ENCODE data around the gene ACY1.

Gene ACY1

DNA sequence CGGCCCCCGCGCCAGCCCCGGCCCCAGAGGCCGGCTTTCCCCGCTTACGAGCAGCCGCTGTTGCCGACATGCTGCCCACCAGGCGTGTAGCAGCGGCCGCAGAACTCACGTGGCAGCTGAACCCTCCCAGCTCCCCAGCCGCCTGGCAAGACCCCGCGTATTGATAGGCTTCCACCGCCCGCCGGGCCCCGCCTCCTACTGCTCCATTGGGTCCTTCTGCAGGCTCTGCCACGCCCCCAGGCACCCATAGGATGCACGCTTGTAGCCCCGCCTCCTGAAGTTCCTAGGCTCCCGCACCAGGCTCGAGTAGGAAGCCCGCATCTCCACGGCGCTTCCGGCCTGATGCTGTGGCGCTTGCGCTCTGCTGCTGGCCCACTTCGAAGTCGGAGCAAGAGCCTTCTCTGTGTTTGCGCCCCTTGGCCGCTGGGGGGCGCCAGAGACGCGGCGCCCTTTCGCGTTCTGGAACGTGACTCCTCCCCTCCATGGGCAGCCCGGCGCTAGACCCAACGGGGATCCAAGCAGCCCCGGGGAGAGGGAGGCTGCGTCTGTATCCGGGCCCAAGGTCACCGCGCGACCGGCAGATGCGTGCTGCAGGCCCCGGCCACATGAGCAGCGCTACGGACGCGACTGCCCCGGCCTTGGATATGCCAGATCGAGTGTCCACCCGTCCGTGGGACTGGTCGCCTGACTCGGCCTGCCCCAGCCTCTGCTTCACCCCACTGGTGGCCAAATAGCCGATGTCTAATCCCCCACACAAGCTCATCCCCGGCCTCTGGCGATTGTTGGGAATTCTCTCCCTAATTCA is 41.3 kb upstream of the ACY1 start, which contains the start of the genes PARP3 and RRP9:
Gene PARP3 (plus strand): TSS at position 566 of the 805 bp plus-strand sequence. CDS start 993 bp downstream, outside the sequence.
Gene RRP9 (minus strand): TSS at position 107 of the 805 bp plus-strand sequence. CDS start 37 bp downstream, at position 70.
- in situ Hi-C loops (cut with HindIII; ENCODE audit: low pct_unique_long_range_greater_than_20kb, low sequenced_read_pairs), result no loop called here

DNA sequence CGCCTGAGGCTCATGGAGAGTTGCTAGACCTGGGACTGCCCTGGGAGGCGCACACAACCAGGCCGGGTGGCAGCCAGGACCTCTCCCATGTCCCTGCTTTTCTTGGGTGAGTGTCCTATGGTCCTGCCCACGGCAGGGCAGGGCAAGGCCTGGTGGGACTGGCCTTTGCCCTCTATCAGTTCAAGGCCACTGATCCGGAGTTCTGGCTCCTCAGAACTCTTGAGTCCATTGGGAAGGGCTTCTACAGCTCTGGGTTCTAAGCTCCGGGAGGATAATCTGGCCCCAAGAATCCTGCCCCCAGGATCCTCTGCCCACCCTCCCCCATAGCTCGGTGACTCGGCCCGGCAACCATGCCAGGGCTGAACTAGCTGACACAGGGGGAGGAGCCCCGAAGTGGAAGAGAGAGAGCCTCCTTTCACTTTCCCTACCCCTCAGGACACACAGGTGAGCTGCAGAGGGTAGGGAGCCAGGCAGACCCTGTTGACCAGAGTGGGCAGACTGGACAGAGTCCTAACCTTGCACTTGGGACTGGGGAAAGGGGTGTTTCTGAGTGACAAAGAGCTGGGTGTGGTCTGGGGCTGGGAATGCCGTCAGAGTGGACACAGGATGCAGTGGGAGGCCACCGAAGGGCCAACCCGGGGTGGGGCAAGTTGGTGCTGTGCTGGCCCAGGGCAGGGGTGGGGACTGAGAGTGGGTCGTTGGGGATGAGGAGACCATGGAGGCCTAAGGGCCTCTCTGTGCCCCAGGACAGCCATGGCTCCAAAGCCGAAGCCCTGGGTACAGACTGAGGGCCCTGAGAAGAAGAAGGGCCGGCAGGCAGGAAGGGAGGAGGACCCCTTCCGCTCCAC is 40.5 kb upstream of the ACY1 start:
- DNase-seq (ENCODE audit: low read depth in 1 of 2, low spot score in 1 of 2), result peak; percentile 52 to 56
- in situ Hi-C loops (cut with HindIII; ENCODE audit: low pct_unique_long_range_greater_than_20kb, low sequenced_read_pairs), result no loop called here
- no peak for TF ChIP-seq JUND (IDR thresholded peaks at IDR 0.05; ENCODE audit: low read depth)

More for the DNA sequence above, 41.3 kb upstream of the ACY1 start, which contains the start of the genes PARP3 and RRP9:
- TF ChIP-seq JUND (IDR thresholded peaks at IDR 0.05; ENCODE audit: low read depth), result no peak
- peak; percentile 98 to 99 for DNase-seq (ENCODE audit: low read depth in 1 of 2, low spot score in 1 of 2)

DNA sequence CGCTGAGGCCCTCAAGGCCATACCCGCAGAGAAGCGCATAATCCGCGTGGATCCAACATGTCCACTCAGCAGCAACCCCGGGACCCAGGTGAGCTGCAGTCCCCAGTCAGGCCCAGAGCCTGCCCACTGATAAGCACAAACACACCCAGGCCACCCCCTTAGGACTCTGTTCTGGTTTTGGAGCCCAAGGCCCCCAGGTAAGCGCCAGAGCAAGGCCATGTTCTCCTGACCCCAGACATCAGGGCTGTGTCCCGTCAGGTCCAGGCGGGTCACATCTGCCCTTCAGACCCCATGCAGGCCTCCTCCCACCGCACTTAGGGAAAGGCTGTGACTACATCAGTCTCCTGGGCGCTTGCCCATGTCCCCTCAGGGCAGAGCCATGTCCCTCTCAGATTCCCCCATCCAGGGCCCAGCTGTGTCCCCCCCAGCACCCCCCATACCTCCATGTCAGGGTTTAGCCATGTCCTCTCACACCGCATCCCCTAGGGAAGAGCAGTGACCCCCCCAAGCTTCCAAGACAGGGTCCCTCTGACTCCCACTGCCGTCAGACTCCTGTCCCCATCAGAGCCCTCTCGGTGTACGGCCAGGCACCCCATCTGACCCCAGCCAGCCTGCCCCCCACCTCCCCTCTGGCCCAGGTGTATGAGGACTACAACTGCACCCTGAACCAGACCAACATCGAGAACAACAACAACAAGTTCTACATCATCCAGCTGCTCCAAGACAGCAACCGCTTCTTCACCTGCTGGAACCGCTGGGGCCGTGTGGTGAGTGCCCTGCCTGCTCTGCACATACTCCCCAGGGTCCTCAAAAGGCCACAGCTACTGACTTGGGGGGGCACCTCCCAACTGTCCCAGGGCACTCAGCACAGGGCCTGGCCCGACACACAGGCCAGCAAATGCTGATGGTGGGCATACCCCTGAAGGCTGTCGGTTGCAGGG is 39.6 kb upstream of the ACY1 start:
- TF ChIP-seq JUND (IDR thresholded peaks at IDR 0.05; ENCODE audit: low read depth), result no peak
- no peak for DNase-seq (ENCODE audit: low read depth in 1 of 2, low spot score in 1 of 2)
- in situ Hi-C loops (cut with HindIII; ENCODE audit: low pct_unique_long_range_greater_than_20kb, low sequenced_read_pairs), result no loop called here

DNA sequence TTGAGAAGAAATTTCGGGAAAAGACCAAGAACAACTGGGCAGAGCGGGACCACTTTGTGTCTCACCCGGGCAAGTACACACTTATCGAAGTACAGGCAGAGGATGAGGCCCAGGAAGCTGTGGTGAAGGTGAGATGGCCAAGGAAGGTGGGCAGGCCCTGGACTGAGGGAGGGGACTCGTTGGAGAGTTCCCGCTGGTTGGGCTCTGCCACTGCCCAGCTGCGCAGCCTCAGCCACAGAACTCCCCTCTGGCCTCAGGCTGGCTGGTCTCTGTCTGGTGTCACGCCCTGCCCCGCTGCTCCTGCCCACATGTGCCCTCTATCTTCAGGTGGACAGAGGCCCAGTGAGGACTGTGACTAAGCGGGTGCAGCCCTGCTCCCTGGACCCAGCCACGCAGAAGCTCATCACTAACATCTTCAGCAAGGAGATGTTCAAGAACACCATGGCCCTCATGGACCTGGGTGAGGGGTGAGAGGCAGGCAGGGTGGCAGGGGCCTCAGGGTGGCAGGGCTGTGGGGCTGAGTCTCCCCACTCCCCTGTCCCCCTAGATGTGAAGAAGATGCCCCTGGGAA is 38.8 kb upstream of the ACY1 start:
- TF ChIP-seq JUND (IDR thresholded peaks at IDR 0.05; ENCODE audit: low read depth), result no peak
- in situ Hi-C loops (cut with HindIII; ENCODE audit: low pct_unique_long_range_greater_than_20kb, low sequenced_read_pairs), result no loop called here
- DNase-seq (ENCODE audit: low read depth in 1 of 2, low spot score in 1 of 2), result no peak

DNA sequence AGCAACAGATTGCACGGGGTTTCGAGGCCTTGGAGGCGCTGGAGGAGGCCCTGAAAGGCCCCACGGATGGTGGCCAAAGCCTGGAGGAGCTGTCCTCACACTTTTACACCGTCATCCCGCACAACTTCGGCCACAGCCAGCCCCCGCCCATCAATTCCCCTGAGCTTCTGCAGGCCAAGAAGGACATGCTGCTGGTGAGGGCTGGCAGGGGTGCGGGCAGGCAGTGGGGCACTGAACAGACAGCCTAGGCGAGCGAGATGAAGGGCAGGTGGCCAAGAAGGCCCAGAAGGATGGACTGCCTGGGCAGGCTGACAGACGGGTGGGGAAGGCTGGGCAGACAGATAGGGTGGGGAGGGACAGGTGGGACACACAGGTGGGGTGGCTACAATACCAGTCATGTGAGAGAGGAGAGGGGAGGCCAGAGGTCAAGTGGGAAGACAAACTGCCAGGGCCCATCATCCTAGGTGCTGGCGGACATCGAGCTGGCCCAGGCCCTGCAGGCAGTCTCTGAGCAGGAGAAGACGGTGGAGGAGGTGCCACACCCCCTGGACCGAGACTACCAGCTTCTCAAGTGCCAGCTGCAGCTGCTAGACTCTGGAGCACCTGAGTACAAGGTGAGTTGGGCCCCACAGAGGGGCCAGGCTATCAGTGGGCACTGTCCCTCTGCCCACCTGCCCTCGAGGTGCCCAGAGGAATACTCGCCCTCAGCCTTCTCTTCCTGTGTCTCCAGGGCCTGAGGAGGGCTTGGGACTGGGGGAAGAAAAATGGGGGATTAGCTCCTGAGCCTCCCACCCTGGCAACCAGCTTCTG is 38.1 kb upstream of the ACY1 start:
- TF ChIP-seq JUND (IDR thresholded peaks at IDR 0.05; ENCODE audit: low read depth), result no peak
- in situ Hi-C loops (cut with HindIII; ENCODE audit: low pct_unique_long_range_greater_than_20kb, low sequenced_read_pairs), result no loop called here
- no peak for DNase-seq (ENCODE audit: low read depth in 1 of 2, low spot score in 1 of 2)

- DNase-seq (ENCODE audit: low read depth in 1 of 2, low spot score in 1 of 2), result no peak
- in situ Hi-C loops (cut with HindIII; ENCODE audit: low pct_unique_long_range_greater_than_20kb, low sequenced_read_pairs), result no loop called here
- TF ChIP-seq JUND (IDR thresholded peaks at IDR 0.05; ENCODE audit: low read depth), result no peak
Observed at GRCh38 chr3:51945926-51946705, 37.2 kb upstream of the ACY1 start.

DNA sequence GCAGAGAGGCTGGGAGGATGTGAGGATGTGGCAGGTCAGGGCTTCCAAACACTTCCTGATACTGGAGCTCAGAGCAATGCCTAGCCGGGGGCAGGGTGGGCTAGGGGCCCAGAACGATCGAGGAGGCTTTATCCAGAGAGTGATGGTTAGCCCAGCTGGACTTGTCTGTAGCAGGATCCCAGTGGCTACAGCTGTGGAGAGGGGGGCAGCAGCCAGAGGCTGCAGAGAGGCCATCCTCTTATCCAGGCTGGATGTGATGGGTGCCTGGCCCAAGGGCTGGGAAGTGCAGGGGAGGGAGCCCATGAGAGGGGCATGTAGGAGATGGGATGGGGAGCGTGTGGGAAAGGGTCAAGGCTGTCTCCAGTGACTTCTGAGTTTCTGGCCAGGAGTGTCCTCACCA is 36.5 kb upstream of the ACY1 start:
- no peak for TF ChIP-seq JUND (IDR thresholded peaks at IDR 0.05; ENCODE audit: low read depth)
- no peak for DNase-seq (ENCODE audit: low read depth in 1 of 2, low spot score in 1 of 2)
- in situ Hi-C loops (cut with HindIII; ENCODE audit: low pct_unique_long_range_greater_than_20kb, low sequenced_read_pairs), result no loop called here

DNA sequence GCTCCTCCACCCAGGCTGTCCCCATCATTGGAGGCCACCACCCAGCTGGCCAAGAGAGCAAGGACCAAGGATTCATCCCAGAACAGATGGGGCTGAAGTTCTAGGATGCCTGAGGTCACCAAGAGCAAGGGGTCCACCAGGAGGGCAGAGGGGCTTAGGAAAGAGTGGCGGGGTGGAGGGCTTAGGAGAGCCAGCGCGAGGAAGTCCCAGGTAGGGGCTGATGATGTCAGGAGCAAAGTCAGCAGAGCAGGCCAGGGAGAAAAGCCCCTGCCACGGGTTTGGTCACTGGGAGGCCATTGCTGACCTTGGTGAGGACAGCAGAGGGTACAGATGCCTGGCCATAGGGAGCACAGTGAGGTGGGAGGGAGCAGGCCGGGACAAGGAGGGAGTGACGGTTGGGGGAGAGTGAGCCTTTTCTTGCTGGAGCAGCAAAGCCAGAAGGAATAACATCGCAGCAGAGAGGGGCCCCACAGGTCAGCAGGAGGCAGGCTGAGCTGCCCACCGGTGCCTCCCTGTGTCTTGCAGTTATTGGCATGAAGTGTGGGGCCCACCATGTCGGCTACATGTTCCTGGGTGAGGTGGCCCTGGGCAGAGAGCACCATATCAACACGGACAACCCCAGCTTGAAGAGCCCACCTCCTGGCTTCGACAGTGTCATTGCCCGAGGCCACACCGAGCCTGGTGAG is 36.0 kb upstream of the ACY1 start:
- no peak for TF ChIP-seq JUND (IDR thresholded peaks at IDR 0.05; ENCODE audit: low read depth)
- no peak for DNase-seq (ENCODE audit: low read depth in 1 of 2, low spot score in 1 of 2)
- in situ Hi-C loops (cut with HindIII; ENCODE audit: low pct_unique_long_range_greater_than_20kb, low sequenced_read_pairs), result no loop called here

DNA sequence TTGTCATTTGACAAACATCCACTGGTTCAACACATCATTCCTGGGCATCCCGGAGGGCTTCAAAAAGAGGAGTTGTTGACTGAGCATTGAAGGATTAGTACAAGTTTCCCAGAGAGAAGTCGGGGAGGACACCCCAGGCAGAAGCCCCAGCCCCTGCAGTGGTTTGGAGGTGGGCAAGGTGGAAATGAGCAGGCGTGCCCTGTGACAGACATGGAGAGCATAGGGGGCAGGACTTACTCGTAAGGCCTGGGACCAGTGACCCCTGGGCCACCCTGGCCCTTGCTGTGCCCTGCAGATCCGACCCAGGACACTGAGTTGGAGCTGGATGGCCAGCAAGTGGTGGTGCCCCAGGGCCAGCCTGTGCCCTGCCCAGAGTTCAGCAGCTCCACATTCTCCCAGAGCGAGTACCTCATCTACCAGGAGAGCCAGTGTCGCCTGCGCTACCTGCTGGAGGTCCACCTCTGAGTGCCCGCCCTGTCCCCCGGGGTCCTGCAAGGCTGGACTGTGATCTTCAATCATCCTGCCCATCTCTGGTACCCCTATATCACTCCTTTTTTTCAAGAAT is 35.2 kb upstream of the ACY1 start:
- no peak for TF ChIP-seq JUND (IDR thresholded peaks at IDR 0.05; ENCODE audit: low read depth)
- no peak for DNase-seq (ENCODE audit: low read depth in 1 of 2, low spot score in 1 of 2)
- in situ Hi-C loops (cut with HindIII; ENCODE audit: low pct_unique_long_range_greater_than_20kb, low sequenced_read_pairs), result no loop called here

DNA sequence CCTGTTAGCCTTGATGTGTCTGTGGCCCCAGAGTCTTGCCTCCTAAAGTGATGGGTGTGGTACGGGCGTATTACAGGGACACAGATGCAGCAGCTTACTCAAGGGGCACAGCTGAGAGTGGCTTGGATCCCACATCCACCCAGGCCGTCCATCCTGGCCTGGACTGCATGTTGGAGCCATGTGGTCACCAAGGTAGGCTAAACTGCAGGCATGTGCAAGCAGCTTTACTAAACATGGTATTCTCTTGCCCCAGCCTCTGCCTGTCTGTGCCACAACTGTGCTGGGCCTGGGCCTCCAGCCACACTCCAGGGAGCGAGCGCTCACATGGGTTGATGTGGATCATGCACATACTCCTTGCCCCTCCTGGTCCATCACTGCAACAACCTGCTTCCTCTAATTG is 34.2 kb upstream of the ACY1 start:
- in situ Hi-C loops (cut with HindIII; ENCODE audit: low pct_unique_long_range_greater_than_20kb, low sequenced_read_pairs), result no loop called here
- DNase-seq (ENCODE audit: low read depth in 1 of 2, low spot score in 1 of 2), result no peak
- no peak for TF ChIP-seq JUND (IDR thresholded peaks at IDR 0.05; ENCODE audit: low read depth)
